Keratinocyte (primary cell): ENCODE data around the gene MEG3.

Source experiments
- EZH2 ChIP-seq: IDR thresholded peaks from one replicate; pipeline ENCODE4 v1.6.1; 2012; ENCODE audit warnings: inconsistent platforms, mild to moderate bottlenecking, low read length, moderate library complexity
- TF ChIP-seq, protein P1 (sequence below), 3 experiments: IDR thresholded peaks in 1 of 3; conservative IDR thresholded peaks in 1 of 3; optimal IDR thresholded peaks in 1 of 3; 2 replicates in 2 of 3; 3 replicates in 1 of 3; pipeline versions ENCODE3 to v1.5.1; 2011; ENCODE audit warnings: low read length in 3 of 3, mild to moderate bottlenecking in 3 of 3, moderate library complexity in 2 of 3, control low read depth in 1 of 3, inconsistent platforms in 1 of 3; ENCODE audit not compliant: insufficient read depth in 2 of 3; ENCODE audit errors: extremely low read depth in 1 of 3

DNA sequence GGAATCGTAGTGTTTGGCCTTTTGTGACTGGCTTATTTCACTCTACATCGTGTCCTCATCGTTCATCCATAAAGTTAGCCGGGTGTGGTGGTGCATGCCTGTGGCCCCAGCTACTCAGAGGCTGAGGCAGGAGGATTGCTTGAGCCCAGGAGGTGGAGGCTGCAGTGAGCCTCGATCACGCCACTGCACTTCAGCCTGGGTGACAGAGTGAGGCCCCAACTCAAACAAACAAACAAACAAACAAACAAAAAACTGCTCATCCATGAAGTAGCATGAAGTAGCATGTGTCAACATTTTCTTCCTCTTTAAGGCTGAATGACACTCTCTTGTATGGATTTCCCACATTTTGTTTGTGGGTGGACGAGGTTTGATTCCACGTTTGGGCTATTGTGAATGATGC lies 44.0 kb upstream of the MEG3 start:
- no peak for TF ChIP-seq EZH2
- TF ChIP-seq, protein P1, sequence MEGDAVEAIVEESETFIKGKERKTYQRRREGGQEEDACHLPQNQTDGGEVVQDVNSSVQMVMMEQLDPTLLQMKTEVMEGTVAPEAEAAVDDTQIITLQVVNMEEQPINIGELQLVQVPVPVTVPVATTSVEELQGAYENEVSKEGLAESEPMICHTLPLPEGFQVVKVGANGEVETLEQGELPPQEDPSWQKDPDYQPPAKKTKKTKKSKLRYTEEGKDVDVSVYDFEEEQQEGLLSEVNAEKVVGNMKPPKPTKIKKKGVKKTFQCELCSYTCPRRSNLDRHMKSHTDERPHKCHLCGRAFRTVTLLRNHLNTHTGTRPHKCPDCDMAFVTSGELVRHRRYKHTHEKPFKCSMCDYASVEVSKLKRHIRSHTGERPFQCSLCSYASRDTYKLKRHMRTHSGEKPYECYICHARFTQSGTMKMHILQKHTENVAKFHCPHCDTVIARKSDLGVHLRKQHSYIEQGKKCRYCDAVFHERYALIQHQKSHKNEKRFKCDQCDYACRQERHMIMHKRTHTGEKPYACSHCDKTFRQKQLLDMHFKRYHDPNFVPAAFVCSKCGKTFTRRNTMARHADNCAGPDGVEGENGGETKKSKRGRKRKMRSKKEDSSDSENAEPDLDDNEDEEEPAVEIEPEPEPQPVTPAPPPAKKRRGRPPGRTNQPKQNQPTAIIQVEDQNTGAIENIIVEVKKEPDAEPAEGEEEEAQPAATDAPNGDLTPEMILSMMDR (optimal IDR thresholded peaks at IDR 0.05 in 1 of 3, IDR thresholded peaks at IDR 0.05 in 1 of 3, conservative IDR thresholded peaks at IDR 0.05 in 1 of 3; ENCODE audit: extremely low read depth in 1 of 3, insufficient read depth in 2 of 3, low read length in 3 of 3): no peak
